ENCODE measurements around the gene PTPRB.
A peak's percentile ranks its signal among the peaks of the same experiment; 100 is the strongest.

The PTPRB gene

GRCh38 chr12:70667253-70667652 lies 30.0 kb upstream of the PTPRB start:
- no peak overlapping the region for H3K4me3 ChIP-seq (ENCODE audit: low read depth, low read length)
- no peak for TF ChIP-seq CTCF (IDR thresholded peaks at IDR 0.05; ENCODE audit: low read depth, low read length)
- no peak for DNase-seq (ENCODE audit: low read depth, low spot score)
- in situ Hi-C loops (cut with HindIII; ENCODE audit: low sequenced_read_pairs), result no loop called here

GRCh38 chr12:70666364-70666763 lies 29.1 kb upstream of the PTPRB start:
- in situ Hi-C loops (cut with HindIII; ENCODE audit: low sequenced_read_pairs), result no loop called here
- DNase-seq (ENCODE audit: low read depth, low spot score), result no peak
- TF ChIP-seq CTCF (IDR thresholded peaks at IDR 0.05; ENCODE audit: low read depth, low read length), result no peak

GRCh38 chr12:70664465-70664881 lies 27.2 kb upstream of the PTPRB start:
- in situ Hi-C loops (cut with HindIII; ENCODE audit: low sequenced_read_pairs), result no loop called here
- no peak for TF ChIP-seq CTCF (IDR thresholded peaks at IDR 0.05; ENCODE audit: low read depth, low read length)
- peak; percentile 47 for DNase-seq (ENCODE audit: low read depth, low spot score)
- no peak overlapping the region for H3K4me3 ChIP-seq (ENCODE audit: low read depth, low read length)

More at GRCh38 chr12:70666364-70666763, 29.1 kb upstream of the PTPRB start:
- no peak overlapping the region for H3K4me3 ChIP-seq (ENCODE audit: low read depth, low read length)

GRCh38 chr12:70663838-70664237 lies 26.6 kb upstream of the PTPRB start:
- no peak overlapping the region for H3K4me3 ChIP-seq (ENCODE audit: low read depth, low read length)
- DNase-seq (ENCODE audit: low read depth, low spot score), result no peak
- TF ChIP-seq CTCF (IDR thresholded peaks at IDR 0.05; ENCODE audit: low read depth, low read length), result no peak
- in situ Hi-C loops (cut with HindIII; ENCODE audit: low sequenced_read_pairs), result no loop called here

- no peak for TF ChIP-seq CTCF (IDR thresholded peaks at IDR 0.05; ENCODE audit: low read depth, low read length)
- in situ Hi-C loops (cut with HindIII; ENCODE audit: low sequenced_read_pairs), result no loop called here
- H3K4me3 ChIP-seq (ENCODE audit: low read depth, low read length), result no peak overlapping the region
- peak; percentile 74 for DNase-seq (ENCODE audit: low read depth, low spot score)
Measured at GRCh38 chr12:70661466-70662161, 24.4 kb upstream of the PTPRB start.

- TF ChIP-seq CTCF (IDR thresholded peaks at IDR 0.05; ENCODE audit: low read depth, low read length), result no peak
- peak; percentile 72 for DNase-seq (ENCODE audit: low read depth, low spot score)
- in situ Hi-C loops (cut with HindIII; ENCODE audit: low sequenced_read_pairs), result no loop called here
- no peak overlapping the region for H3K4me3 ChIP-seq (ENCODE audit: low read depth, low read length)
Measured at GRCh38 chr12:70660620-70661219, 23.5 kb upstream of the PTPRB start.

Data from astrocyte of the spinal cord (primary cell).